Keratinocyte (primary cell): Measurements from ENCODE around the gene SRGAP3. TPM values are rescaled to one million over a fixed set of nuclear protein-coding genes. Genes with fewer than 3 reads are reported as not detected.

Experiments used
- DNase-seq: peaks from one replicate; pipeline ENCODE4 v3.0.0-alpha.2; 2011; ENCODE audit warnings: low read depth, missing footprints, low spot score
- FAIRE-seq: peaks from 2 replicates; lab custom pipeline; 2011; peaks lifted over from hg19 to GRCh38; lab: Jason Lieb, UNC
- H2AFZ ChIP-seq: 2 replicates; pipeline ENCODE4 v1.6.0; 2012; ENCODE audit warnings: low read length, control low read depth, inconsistent platforms; ENCODE audit not compliant: control insufficient read depth
- H3K27ac ChIP-seq: 2 replicates; pipeline ENCODE4 v1.5.1; 2011; ENCODE audit warnings: low read length; ENCODE audit not compliant: control insufficient read depth, insufficient read depth
- H3K27me3 ChIP-seq: 3 replicates; pipeline ENCODE4 v1.6.0; 2011; ENCODE audit warnings: low read length; ENCODE audit not compliant: control insufficient read depth, insufficient read depth; ENCODE audit errors: extremely low read depth
- H3K36me3 ChIP-seq, 2 experiments: 2 replicates in 1 of 2; 3 replicates in 1 of 2; pipeline ENCODE4 v1.5.1; 2011; ENCODE audit warnings: low read length in 2 of 2, mild to moderate bottlenecking in 1 of 2; ENCODE audit not compliant: control insufficient read depth in 2 of 2, insufficient read depth in 2 of 2; ENCODE audit errors: extremely low read depth in 1 of 2
- H3K4me1 ChIP-seq: 3 replicates; pipeline ENCODE4 v1.5.1; 2011; ENCODE audit warnings: low read length; ENCODE audit not compliant: control insufficient read depth, insufficient read depth; ENCODE audit errors: extremely low read depth
- H3K4me2 ChIP-seq: 3 replicates; pipeline ENCODE4 v1.6.0; 2011; ENCODE audit warnings: low read depth, low read length; ENCODE audit not compliant: control insufficient read depth, insufficient read depth; ENCODE audit errors: extremely low read depth
- H3K4me3 ChIP-seq, 3 experiments: fragments of 200-600 bp in 1 of 3; sonication (generic) in 1 of 3; 2 replicates in 2 of 3; 3 replicates in 1 of 3; pipeline ENCODE4 v1.5.1; 2011 to 2016; ENCODE audit warnings: low read length in 3 of 3, mild to moderate bottlenecking in 3 of 3, control low read depth in 2 of 3, inconsistent platforms in 1 of 3, low read depth in 1 of 3, mixed read lengths in 1 of 3, mixed run types in 1 of 3, moderate library complexity in 1 of 3; ENCODE audit not compliant: control insufficient read depth in 2 of 3, insufficient read depth in 2 of 3; ENCODE audit errors: extremely low read depth in 1 of 3
- H3K79me2 ChIP-seq: 2 replicates; pipeline ENCODE4 v1.6.0; 2012; ENCODE audit warnings: low read length; ENCODE audit not compliant: control insufficient read depth, insufficient read depth
- H3K9ac ChIP-seq: 3 replicates; pipeline ENCODE4 v1.6.0; 2011; ENCODE audit warnings: low read length; ENCODE audit not compliant: control insufficient read depth, insufficient read depth; ENCODE audit errors: extremely low read depth
- H3K9me1 ChIP-seq: 3 replicates; pipeline ENCODE4 v1.6.0; 2011; ENCODE audit warnings: low read length; ENCODE audit not compliant: control insufficient read depth, insufficient read depth; ENCODE audit errors: extremely low read depth
- H3K9me3 ChIP-seq: 2 replicates; pipeline ENCODE4 v1.5.1; 2012; ENCODE audit warnings: low read depth, low read length; ENCODE audit not compliant: control insufficient read depth
- H4K20me1 ChIP-seq: 3 replicates; pipeline ENCODE4 v1.6.0; 2011; ENCODE audit warnings: low read length; ENCODE audit not compliant: control insufficient read depth, insufficient read depth; ENCODE audit errors: extremely low read depth
- EZH2 ChIP-seq: IDR thresholded peaks from one replicate; pipeline ENCODE4 v1.6.1; 2012; ENCODE audit warnings: inconsistent platforms, mild to moderate bottlenecking, low read length, moderate library complexity
- dilution Hi-C: fragments of 300-500 bp; cut with MboI; formaldehyde crosslinking; loops from one replicate; pipeline ENCODE4 v1.7.0; 2020; ENCODE audit warnings: low sequenced_read_pairs; ENCODE audit not compliant: extremely low pct_ligation_motif_present
- polyA plus RNA-seq, 5 experiments: library from polyadenylated mRNA; depleted of rRNA in 3 of 5; stranded (reverse) in 3 of 5; stranded (forward) in 1 of 5; unstranded in 1 of 5; fragments of >200 nt; gene quantifications; 1 replicate in 1 of 5; 2 replicates in 3 of 5; 3 replicates in 1 of 5; pipeline versions ENCODE4 v1.2.1 to v1.2.3, GENCODE V29; 2011 to 2012; ENCODE audit warnings: missing spikeins in 2 of 5, low read depth in 1 of 5, low replicate concordance in 1 of 5
- TF ChIP-seq, protein P1 (sequence below), 3 experiments: IDR thresholded peaks in 1 of 3; conservative IDR thresholded peaks in 1 of 3; optimal IDR thresholded peaks in 1 of 3; 2 replicates in 2 of 3; 3 replicates in 1 of 3; pipeline versions ENCODE3 to v1.5.1; 2011; ENCODE audit warnings: low read length in 3 of 3, mild to moderate bottlenecking in 3 of 3, moderate library complexity in 2 of 3, control low read depth in 1 of 3, inconsistent platforms in 1 of 3; ENCODE audit not compliant: insufficient read depth in 2 of 3; ENCODE audit errors: extremely low read depth in 1 of 3

SRGAP3 gene
- polyA plus RNA-seq, 1 donor (not counting 4 experiments of a cell fraction or from before 2014, with no cell fraction given), result 7.2 TPM

GRCh38 chr3:9121366-9122001 lies 128.0 kb downstream of the SRGAP3 start:
- Histone ChIP-seq H3K9me1 (no peaks in the 10 kb centered on the region), H3K4me2 (no peak overlapping the region), H3K27ac (no peak overlapping the region), H3K4me1 (no peaks in the 10 kb centered on the region), H4K20me1 (no peaks in the 10 kb centered on the region), H3K9me3 (no peaks in the 10 kb centered on the region), H3K36me3 (peaks cover 2 to 7% of the 10 kb centered on the region in 2 experiments), H3K27me3 (no peaks in the 10 kb centered on the region), H3K4me3 (no peak overlapping the region), H3K79me2 (no peaks in the 10 kb centered on the region), H2AFZ (no peak overlapping the region), H3K9ac (no peak overlapping the region)
- dilution Hi-C loops, result no loop called here
- no peak for FAIRE-seq
- DNase-seq, result no peak
- no peak for TF ChIP-seq EZH2
- TF ChIP-seq, protein P1, sequence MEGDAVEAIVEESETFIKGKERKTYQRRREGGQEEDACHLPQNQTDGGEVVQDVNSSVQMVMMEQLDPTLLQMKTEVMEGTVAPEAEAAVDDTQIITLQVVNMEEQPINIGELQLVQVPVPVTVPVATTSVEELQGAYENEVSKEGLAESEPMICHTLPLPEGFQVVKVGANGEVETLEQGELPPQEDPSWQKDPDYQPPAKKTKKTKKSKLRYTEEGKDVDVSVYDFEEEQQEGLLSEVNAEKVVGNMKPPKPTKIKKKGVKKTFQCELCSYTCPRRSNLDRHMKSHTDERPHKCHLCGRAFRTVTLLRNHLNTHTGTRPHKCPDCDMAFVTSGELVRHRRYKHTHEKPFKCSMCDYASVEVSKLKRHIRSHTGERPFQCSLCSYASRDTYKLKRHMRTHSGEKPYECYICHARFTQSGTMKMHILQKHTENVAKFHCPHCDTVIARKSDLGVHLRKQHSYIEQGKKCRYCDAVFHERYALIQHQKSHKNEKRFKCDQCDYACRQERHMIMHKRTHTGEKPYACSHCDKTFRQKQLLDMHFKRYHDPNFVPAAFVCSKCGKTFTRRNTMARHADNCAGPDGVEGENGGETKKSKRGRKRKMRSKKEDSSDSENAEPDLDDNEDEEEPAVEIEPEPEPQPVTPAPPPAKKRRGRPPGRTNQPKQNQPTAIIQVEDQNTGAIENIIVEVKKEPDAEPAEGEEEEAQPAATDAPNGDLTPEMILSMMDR (optimal IDR thresholded peaks at IDR 0.05 in 1 of 3, IDR thresholded peaks at IDR 0.05 in 1 of 3, conservative IDR thresholded peaks at IDR 0.05 in 1 of 3; ENCODE audit: extremely low read depth in 1 of 3, insufficient read depth in 2 of 3, low read length in 3 of 3), result no peak

GRCh38 chr3:9119331-9119730 lies 130.1 kb downstream of the SRGAP3 start:
- peaks cover 4 to 7% of the 10 kb centered on the region in 2 experiments for H3K36me3 ChIP-seq
- no peak overlapping the region for H3K9ac ChIP-seq
- no peaks in the 10 kb centered on the region for H4K20me1 ChIP-seq
- H3K4me2 ChIP-seq, result no peak overlapping the region
- DNase-seq, result no peak
- H3K79me2 ChIP-seq, result no peaks in the 10 kb centered on the region
- dilution Hi-C loops, result no loop called here
- H3K27ac ChIP-seq, result no peak overlapping the region
- FAIRE-seq, result no peak
- no peak overlapping the region for H2AFZ ChIP-seq
- H3K27me3 ChIP-seq, result no peaks in the 10 kb centered on the region
- no peak overlapping the region for H3K4me3 ChIP-seq
- no peaks in the 10 kb centered on the region for H3K4me1 ChIP-seq
- no peaks in the 10 kb centered on the region for H3K9me1 ChIP-seq
- H3K9me3 ChIP-seq, result no peaks in the 10 kb centered on the region
- TF ChIP-seq EZH2, result no peak
- TF ChIP-seq, protein P1 (optimal IDR thresholded peaks at IDR 0.05 in 1 of 3, IDR thresholded peaks at IDR 0.05 in 1 of 3, conservative IDR thresholded peaks at IDR 0.05 in 1 of 3; ENCODE audit: extremely low read depth in 1 of 3, insufficient read depth in 2 of 3, low read length in 3 of 3), result no peak
